HPDE6-E6E7 (cell line): ENCODE measurements around the gene ANO5.
"Not testable (repeated sequence)": the region's sequence is repeated elsewhere in the genome, so short reads cannot be mapped to it uniquely, and the experiment has no call there.

ENCODE experiments used
- DNase-seq: peaks from one replicate; pipeline ENCODE4 v3.0.0; 2011; ENCODE audit warnings: missing footprints; ENCODE audit errors: extremely low spot score

The ANO5 gene

GRCh38 chr11:22197139-22198005, 4.5 kb downstream of the ANO5 start:
- no peak for DNase-seq

GRCh38 chr11:22199243-22199642, 6.4 kb downstream of the ANO5 start:
- no peak for DNase-seq

GRCh38 chr11:22203281-22203680, 10.4 kb downstream of the ANO5 start:
- no peak for DNase-seq

- no peak for DNase-seq
These were observed 14.3 kb downstream of the ANO5 start for GRCh38 chr11:22207162-22207561.

- no peak for DNase-seq
These were observed 15.4 kb downstream of the ANO5 start for GRCh38 chr11:22208151-22208858.

GRCh38 chr11:22216940-22217339, 24.1 kb downstream of the ANO5 start:
- DNase-seq, result no peak

- DNase-seq, result no peak
These were observed 28.3 kb downstream of the ANO5 start for GRCh38 chr11:22221143-22221542.

- DNase-seq, result no peak
These were observed 32.3 kb downstream of the ANO5 start for GRCh38 chr11:22225190-22225589.

GRCh38 chr11:22234743-22235142, 41.9 kb downstream of the ANO5 start:
- no peak for DNase-seq

GRCh38 chr11:22244986-22245592, 52.2 kb downstream of the ANO5 start:
- peak; percentile 7 for DNase-seq

GRCh38 chr11:22246992-22247391, 54.1 kb downstream of the ANO5 start:
- DNase-seq, result no peak

- no peak for DNase-seq
These were observed 57.0 kb downstream of the ANO5 start for GRCh38 chr11:22249871-22250270.

GRCh38 chr11:22256876-22257275, 64.0 kb downstream of the ANO5 start:
- DNase-seq, result no peak

GRCh38 chr11:22263613-22264012, 70.7 kb downstream of the ANO5 start:
- no peak for DNase-seq

- DNase-seq, result not testable (repeated sequence)
These were observed 76.2 kb downstream of the ANO5 start for GRCh38 chr11:22268983-22269624.

GRCh38 chr11:22273781-22274180, 80.9 kb downstream of the ANO5 start:
- DNase-seq, result no peak

GRCh38 chr11:22275600-22275999, 82.7 kb downstream of the ANO5 start:
- DNase-seq, result no peak

GRCh38 chr11:22276535-22276934, 83.7 kb downstream of the ANO5 start:
- no peak for DNase-seq

- DNase-seq, result not testable (repeated sequence)
These were observed 92.1 kb downstream of the ANO5 start for GRCh38 chr11:22284991-22285390.

GRCh38 chr11:22302368-22302767, 109.5 kb downstream of the ANO5 start:
- DNase-seq, result no peak

- DNase-seq, result peak; percentile 4
These were observed 111.6 kb downstream of the ANO5 start for GRCh38 chr11:22304337-22304961.

- DNase-seq, result no peak
These were observed 124.8 kb downstream of the ANO5 start for GRCh38 chr11:22317656-22318055.
